ENCODE results near the gene OTULINL.
"Not testable (repeated sequence)": the region's sequence is repeated elsewhere in the genome, so short reads cannot be mapped to it uniquely, and the experiment has no call there.

DNA sequence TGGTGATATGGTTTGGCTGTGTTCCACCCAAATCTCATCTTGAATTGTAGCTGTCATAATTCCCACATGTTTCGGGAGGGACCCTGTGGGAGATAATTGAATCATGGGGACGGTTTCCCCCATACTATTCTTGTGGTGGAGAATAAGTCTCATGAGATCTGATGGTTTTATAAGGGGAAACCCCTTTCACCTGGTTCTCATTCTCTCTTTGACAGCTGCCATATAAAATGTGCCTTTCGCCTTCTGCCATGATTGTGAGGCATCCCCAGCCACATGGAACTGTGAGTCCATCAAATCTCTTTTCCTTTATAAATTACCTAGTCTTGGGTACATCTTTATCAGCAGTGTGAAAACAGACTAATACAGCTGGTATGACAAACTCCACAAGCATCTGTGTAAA is 27.3 kb upstream of the OTULINL start:
- TF ChIP-seq, protein P1, sequence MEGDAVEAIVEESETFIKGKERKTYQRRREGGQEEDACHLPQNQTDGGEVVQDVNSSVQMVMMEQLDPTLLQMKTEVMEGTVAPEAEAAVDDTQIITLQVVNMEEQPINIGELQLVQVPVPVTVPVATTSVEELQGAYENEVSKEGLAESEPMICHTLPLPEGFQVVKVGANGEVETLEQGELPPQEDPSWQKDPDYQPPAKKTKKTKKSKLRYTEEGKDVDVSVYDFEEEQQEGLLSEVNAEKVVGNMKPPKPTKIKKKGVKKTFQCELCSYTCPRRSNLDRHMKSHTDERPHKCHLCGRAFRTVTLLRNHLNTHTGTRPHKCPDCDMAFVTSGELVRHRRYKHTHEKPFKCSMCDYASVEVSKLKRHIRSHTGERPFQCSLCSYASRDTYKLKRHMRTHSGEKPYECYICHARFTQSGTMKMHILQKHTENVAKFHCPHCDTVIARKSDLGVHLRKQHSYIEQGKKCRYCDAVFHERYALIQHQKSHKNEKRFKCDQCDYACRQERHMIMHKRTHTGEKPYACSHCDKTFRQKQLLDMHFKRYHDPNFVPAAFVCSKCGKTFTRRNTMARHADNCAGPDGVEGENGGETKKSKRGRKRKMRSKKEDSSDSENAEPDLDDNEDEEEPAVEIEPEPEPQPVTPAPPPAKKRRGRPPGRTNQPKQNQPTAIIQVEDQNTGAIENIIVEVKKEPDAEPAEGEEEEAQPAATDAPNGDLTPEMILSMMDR (conservative IDR thresholded peaks at IDR 0.05; ENCODE audit: low read length), result not testable (repeated sequence)
- TF ChIP-seq EZH2phosphoT487 (IDR thresholded peaks at IDR 0.05; ENCODE audit: borderline replicate concordance), result not testable (repeated sequence)

Data from Loucy (cell line).